Muscle layer of colon (tissue), 2 donors: ENCODE data around the gene NCKAP5.

Source experiments
- H3K27ac ChIP-seq: one replicate; pipeline ENCODE4 v1.7.0; 2013; ENCODE audit warnings: low read depth, mild to moderate bottlenecking, low read length, moderate library complexity
- H3K27me3 ChIP-seq, 2 donors: one replicate each; pipeline ENCODE4 v1.7.0; 2013; ENCODE audit warnings: low read length in 2 of 2, mild to moderate bottlenecking in 2 of 2; ENCODE audit not compliant: insufficient read depth in 2 of 2, control insufficient read depth in 1 of 2
- H3K36me3 ChIP-seq: one replicate; pipeline ENCODE4 v1.7.0; 2013; ENCODE audit warnings: mild to moderate bottlenecking, low read length; ENCODE audit not compliant: insufficient read depth
- H3K4me1 ChIP-seq: one replicate; pipeline ENCODE4 v1.7.0; 2013; ENCODE audit warnings: mild to moderate bottlenecking, low read length; ENCODE audit not compliant: insufficient read depth
- H3K4me3 ChIP-seq, 2 donors: one replicate each; pipeline ENCODE4 v1.7.0; 2013; ENCODE audit warnings: low read length in 2 of 2, low read depth in 1 of 2, mild to moderate bottlenecking in 1 of 2, moderate library complexity in 1 of 2
- H3K9ac ChIP-seq: one replicate; pipeline ENCODE4 v1.7.0; 2013; ENCODE audit warnings: low read length
- H3K9me3 ChIP-seq: one replicate; pipeline ENCODE4 v1.7.0; 2013; ENCODE audit warnings: mild to moderate bottlenecking, low read length
- donor health status: abdominal sarcoma.
- donor health status: Adenocarcinoma of cecum.

The NCKAP5 gene

DNA sequence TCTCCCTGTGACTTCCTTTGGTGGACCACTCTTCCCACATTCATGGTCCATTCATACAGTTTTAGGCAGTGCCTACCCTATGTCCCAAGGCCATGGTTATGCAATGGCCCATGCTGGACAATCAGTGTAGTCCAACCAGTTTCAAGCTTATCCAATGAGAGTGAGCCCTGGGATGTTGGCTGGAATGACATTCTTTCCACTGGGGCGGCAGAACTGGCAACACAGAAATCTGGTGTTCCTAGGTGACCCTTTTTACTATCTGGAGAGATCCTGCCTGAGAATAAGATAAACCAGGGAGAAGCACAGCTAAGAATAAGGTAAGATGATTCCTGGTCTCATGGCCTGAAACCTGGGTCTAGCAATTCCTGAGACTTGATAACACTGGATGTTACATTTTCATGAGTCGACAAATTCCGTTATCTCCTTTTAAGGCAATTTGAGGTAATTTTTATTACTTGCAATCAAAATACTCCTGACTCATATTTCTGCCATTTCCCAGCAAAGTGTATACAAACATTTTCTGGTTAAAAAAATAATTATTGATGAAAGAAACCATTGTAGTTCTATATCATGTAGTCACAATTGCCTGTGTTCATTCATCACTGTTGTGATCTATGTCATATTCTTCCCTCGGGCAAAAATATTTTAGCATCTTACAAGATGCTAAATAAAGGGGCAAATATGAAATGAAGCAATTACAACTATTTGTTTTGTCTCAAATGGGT, 626.8 kb downstream of the NCKAP5 start:
- Histone ChIP-seq H3K9ac (no peak overlapping the region), H3K4me1 (no peaks in the 10 kb centered on the region), H3K27me3 (no peaks in the 10 kb centered on the region), H3K36me3 (no peaks in the 10 kb centered on the region), H3K4me3 (no peak overlapping the region), H3K27ac (no peak overlapping the region), H3K9me3 (no peaks in the 10 kb centered on the region)

DNA sequence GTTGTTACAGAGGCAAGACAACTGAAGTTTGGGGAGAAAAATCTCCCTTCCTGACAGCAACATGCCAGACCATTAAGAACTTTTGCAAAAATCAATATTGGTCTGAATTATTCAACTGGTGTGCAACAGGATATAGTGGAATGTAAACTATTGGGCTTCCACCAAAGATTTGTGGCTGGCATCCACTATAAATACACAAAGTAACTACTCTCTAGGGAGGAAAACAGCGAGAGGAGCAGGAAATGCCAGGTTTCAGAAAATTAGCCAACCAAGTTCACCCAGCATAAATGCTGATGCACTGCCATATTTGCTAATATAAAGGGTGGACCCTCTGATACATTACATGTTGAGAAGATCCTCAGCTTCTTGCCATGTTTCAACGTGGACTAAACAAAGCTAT, 630.6 kb downstream of the NCKAP5 start:
- no peak overlapping the region for H3K9ac ChIP-seq
- no peak overlapping the region for H3K4me3 ChIP-seq
- H3K36me3 ChIP-seq: no peaks in the 10 kb centered on the region
- no peaks in the 10 kb centered on the region for H3K4me1 ChIP-seq
- H3K27ac ChIP-seq: no peak overlapping the region
- no peaks in the 10 kb centered on the region for H3K27me3 ChIP-seq
- no peaks in the 10 kb centered on the region for H3K9me3 ChIP-seq

- Histone ChIP-seq H3K4me3 (no peak overlapping the region), H3K9me3 (no peaks in the 10 kb centered on the region), H3K27ac (no peak overlapping the region), H3K36me3 (no peaks in the 10 kb centered on the region), H3K27me3 (no peaks in the 10 kb centered on the region), H3K9ac (no peak overlapping the region), H3K4me1 (no peaks in the 10 kb centered on the region)
Measured at GRCh38 chr2:132936791-132937190, 631.5 kb downstream of the NCKAP5 start.

- Histone ChIP-seq H3K4me1 (no peaks in the 10 kb centered on the region), H3K27me3 (no peaks in the 10 kb centered on the region), H3K27ac (no peak overlapping the region), H3K9me3 (no peaks in the 10 kb centered on the region), H3K9ac (no peak overlapping the region), H3K36me3 (no peaks in the 10 kb centered on the region), H3K4me3 (no peak overlapping the region)
Measured at GRCh38 chr2:132936261-132936660, 632.0 kb downstream of the NCKAP5 start.

- Histone ChIP-seq H3K4me1 (no peaks in the 10 kb centered on the region), H3K9me3 (no peaks in the 10 kb centered on the region), H3K9ac (no peak overlapping the region), H3K27me3 (no peaks in the 10 kb centered on the region), H3K4me3 (no peak overlapping the region), H3K27ac (no peak overlapping the region), H3K36me3 (no peaks in the 10 kb centered on the region)
Measured at GRCh38 chr2:132929786-132930185, 638.5 kb downstream of the NCKAP5 start.

DNA sequence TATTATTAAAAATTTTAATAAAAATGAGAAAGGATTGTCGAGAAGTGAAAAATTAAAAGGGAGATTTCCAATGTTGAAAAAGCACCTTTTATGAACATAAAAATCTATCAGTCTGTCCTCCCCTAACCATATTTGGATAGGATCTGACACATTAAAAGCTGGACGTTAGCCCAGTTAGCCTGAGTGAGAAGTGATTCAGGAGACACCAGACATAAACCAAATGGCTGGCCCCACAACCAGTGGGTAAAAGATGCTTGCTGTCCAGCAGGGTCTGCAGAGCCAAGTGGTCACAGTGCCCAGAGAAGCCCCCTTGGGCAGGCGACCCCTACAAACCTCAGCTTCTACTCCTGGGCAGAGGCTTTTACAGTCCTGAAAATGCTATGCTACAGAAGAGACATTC, 644.5 kb downstream of the NCKAP5 start:
- Histone ChIP-seq H3K4me1 (no peaks in the 10 kb centered on the region), H3K27ac (no peak overlapping the region), H3K9ac (no peak overlapping the region)

GRCh38 chr2:132915812-132916549, 652.3 kb downstream of the NCKAP5 start:
- Histone ChIP-seq H3K36me3 (no peaks in the 10 kb centered on the region), H3K4me1 (no peaks in the 10 kb centered on the region), H3K27me3 (no peaks in the 10 kb centered on the region), H3K27ac (no peak overlapping the region), H3K9me3 (no peaks in the 10 kb centered on the region), H3K4me3 (no peak overlapping the region), H3K9ac (no peak overlapping the region)

More for the DNA sequence above, 644.5 kb downstream of the NCKAP5 start:
- H3K27me3 ChIP-seq: no peaks in the 10 kb centered on the region
- H3K36me3 ChIP-seq: no peaks in the 10 kb centered on the region
- H3K4me3 ChIP-seq: no peak overlapping the region
- no peaks in the 10 kb centered on the region for H3K9me3 ChIP-seq

- H3K9ac ChIP-seq: no peak overlapping the region
- H3K4me3 ChIP-seq: no peak overlapping the region
- no peaks in the 10 kb centered on the region for H3K27me3 ChIP-seq
Measured at GRCh38 chr2:132911726-132912724, 656.2 kb downstream of the NCKAP5 start.

DNA sequence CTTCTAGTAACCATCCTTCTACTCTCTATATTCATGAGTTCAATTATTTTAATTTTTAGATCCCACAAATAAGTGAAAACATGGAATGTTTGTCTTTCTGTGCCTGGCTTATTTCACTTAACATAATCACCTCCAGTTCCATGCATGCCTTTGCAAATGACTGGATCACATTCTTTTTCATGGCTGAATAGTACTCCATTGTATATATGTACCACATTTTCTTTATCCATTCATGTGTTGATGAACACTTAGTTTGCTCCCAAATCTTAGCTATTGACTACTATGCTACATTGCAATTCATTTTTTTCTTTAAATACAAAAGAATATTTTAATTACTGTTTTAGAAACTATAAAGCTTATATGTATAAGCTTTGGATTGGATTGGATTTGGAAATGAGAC, 657.8 kb downstream of the NCKAP5 start:
- H3K4me3 ChIP-seq: no peak overlapping the region
- H3K4me1 ChIP-seq: no peaks in the 10 kb centered on the region
- no peak overlapping the region for H3K27ac ChIP-seq
- H3K36me3 ChIP-seq: no peaks in the 10 kb centered on the region
- no peaks in the 10 kb centered on the region for H3K27me3 ChIP-seq
- H3K9me3 ChIP-seq: no peaks in the 10 kb centered on the region
- no peak overlapping the region for H3K9ac ChIP-seq

More at GRCh38 chr2:132911726-132912724, 656.2 kb downstream of the NCKAP5 start:
- H3K27ac ChIP-seq: no peak overlapping the region
- no peaks in the 10 kb centered on the region for H3K9me3 ChIP-seq
- no peaks in the 10 kb centered on the region for H3K4me1 ChIP-seq
- H3K36me3 ChIP-seq: no peaks in the 10 kb centered on the region

- no peaks in the 10 kb centered on the region for H3K27me3 ChIP-seq
- H3K27ac ChIP-seq: no peak overlapping the region
- H3K4me1 ChIP-seq: no peaks in the 10 kb centered on the region
- H3K4me3 ChIP-seq: no peak overlapping the region
- H3K9ac ChIP-seq: no peak overlapping the region
- no peaks in the 10 kb centered on the region for H3K36me3 ChIP-seq
- no peaks in the 10 kb centered on the region for H3K9me3 ChIP-seq
Measured at GRCh38 chr2:132909427-132909826, 658.8 kb downstream of the NCKAP5 start.
